Upper lobe of left lung (tissue), 6 donors: ENCODE data around the gene CROCC. TPM values are rescaled to one million over a fixed set of nuclear protein-coding genes. Genes with fewer than 3 reads are reported as not detected.
"Not testable (repeated sequence)": the region's sequence is repeated elsewhere in the genome, so short reads cannot be mapped to it uniquely, and the experiment has no call there.

Experiments
- ATAC-seq, 2 donors: fragments of 200-7000 bp; cut with Tn5 transposase; one replicate each; pipeline ENCODE4 v1.9.1; 2022; ENCODE audit warnings: mild to moderate bottlenecking in 2 of 2, moderate library complexity in 2 of 2; ENCODE audit not compliant: low FRiP score in 2 of 2
- DNase-seq, 2 donors: peaks; one replicate each; pipeline ENCODE4 v3.0.0-alpha.2; 2019 to 2020
- H3K27ac ChIP-seq, 4 donors: fragments of 200-600 bp; sonication (generic); one replicate each; pipeline ENCODE4 v1.5.1; 2016 to 2019
- H3K27me3 ChIP-seq, 4 donors: fragments of 200-600 bp; sonication (generic); one replicate each; pipeline ENCODE4 v1.5.1; 2017 to 2019
- H3K36me3 ChIP-seq, 4 donors: fragments of 200-600 bp; sonication (generic); one replicate each; pipeline ENCODE4 v1.5.1; 2016 to 2019
- H3K4me1 ChIP-seq, 4 donors: fragments of 200-600 bp; sonication (generic); one replicate each; pipeline ENCODE4 v1.5.1; 2018 to 2019
- H3K4me3 ChIP-seq, 4 donors: fragments of 200-600 bp; sonication (generic); one replicate each; pipeline ENCODE4 v1.5.1; 2017 to 2019; ENCODE audit warnings: mild to moderate bottlenecking in 2 of 4, moderate library complexity in 1 of 4
- H3K9me3 ChIP-seq, 4 donors: fragments of 200-600 bp; sonication (generic); one replicate each; pipeline ENCODE4 v1.5.1; 2018 to 2019
- EP300 ChIP-seq, 4 donors: sonication (generic); formaldehyde crosslinking; IDR thresholded peaks; one replicate each; pipeline ENCODE4 v1.5.1; 2017; ENCODE audit warnings: antibody characterized with exemption in 4 of 4, control low read depth in 2 of 4
- POLR2A ChIP-seq, 4 donors: fragments of 450-650 bp; IDR thresholded peaks; one replicate each; pipeline ENCODE4 v1.5.1; 2016 to 2017; ENCODE audit warnings: antibody characterized with exemption in 4 of 4, mild to moderate bottlenecking in 2 of 4
- POLR2AphosphoS5 ChIP-seq, 2 donors: sonication (generic); formaldehyde crosslinking; IDR thresholded peaks; one replicate each; pipeline ENCODE4 v1.5.1; 2017; ENCODE audit warnings: antibody characterized with exemption in 2 of 2
- WGBS, 2 donors: methylation state at CpG; one replicate each; pipeline ENCODE4 v1.1.5; 2017 to 2018; 5-methylcytosine and 5-hydroxymethylcytosine counted together
- total RNA-seq, 6 donors: library from RNA; depleted of rRNA in 4 of 6; stranded (reverse); fragments of >200 nt in 4 of 6; gene quantifications; one replicate each; pipeline versions ENCODE4 v1.1.0 to v1.2.1, GENCODE V29; 2016 to 2021
- TF ChIP-seq, protein P1 (sequence below), 6 experiments: fragments of 450-650 bp in 4 of 6; fragments of 200-600 bp in 2 of 6; sonication (generic) in 2 of 6; IDR thresholded peaks; one replicate each; pipeline ENCODE4 v1.5.1; 2016 to 2019; ENCODE audit warnings: antibody characterized with exemption in 6 of 6
- donor health status: DM: no; HTN: no; CAD: no; lungs with moderate emphysema.
- donor health status: DM: no; HTN: yes; CAD: no; lungs with severe emphysema.

CROCC gene
- total RNA-seq, 6 donors from 2014 or later = 21.0 to 184 (median 48.9) TPM

DNA sequence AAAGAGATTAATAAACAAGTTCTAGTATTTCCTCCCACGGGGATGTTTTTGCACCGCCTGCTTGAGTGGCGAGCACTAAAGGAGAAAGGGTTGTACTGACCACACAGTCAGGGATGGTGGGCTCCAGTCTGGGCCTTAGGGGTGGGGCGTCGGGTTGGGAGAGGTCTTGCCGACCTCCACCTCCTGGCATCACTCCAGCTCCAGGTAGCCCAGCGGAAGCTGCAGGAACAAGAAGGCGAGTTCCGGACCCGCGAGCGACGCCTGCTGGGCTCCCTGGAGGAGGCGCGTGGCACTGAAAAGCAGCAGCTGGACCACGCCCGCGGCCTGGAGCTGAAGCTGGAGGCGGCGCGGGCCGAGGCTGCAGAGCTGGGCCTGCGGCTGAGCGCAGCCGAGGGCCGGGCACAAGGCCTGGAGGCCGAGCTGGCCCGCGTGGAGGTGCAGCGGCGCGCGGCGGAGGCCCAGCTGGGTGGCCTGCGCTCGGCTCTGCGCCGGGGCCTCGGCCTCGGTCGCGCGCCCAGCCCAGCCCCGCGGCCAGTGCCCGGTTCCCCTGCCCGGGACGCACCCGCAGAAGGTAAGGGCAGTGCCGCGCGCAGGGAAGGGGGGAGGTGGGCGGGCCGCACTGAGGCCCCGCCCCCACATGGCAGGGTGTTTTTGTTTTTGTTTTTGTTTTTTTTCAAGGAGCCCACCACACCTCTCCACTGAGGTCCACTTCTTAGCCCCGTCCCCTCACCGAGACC, 39.0 kb downstream of the CROCC start:
- ATAC-seq (peak; percentile 85 to 95), DNase-seq (peak; percentile 91 to 97)
- 10 to 21% methylated on average over 18 to 24 of the region's 57 CpGs for WGBS, 2 donors
- TF ChIP-seq POLR2A (IDR thresholded peaks at IDR 0.05) = peak in 1 of 4 donors; percentile 50
- TF ChIP-seq, protein P1, sequence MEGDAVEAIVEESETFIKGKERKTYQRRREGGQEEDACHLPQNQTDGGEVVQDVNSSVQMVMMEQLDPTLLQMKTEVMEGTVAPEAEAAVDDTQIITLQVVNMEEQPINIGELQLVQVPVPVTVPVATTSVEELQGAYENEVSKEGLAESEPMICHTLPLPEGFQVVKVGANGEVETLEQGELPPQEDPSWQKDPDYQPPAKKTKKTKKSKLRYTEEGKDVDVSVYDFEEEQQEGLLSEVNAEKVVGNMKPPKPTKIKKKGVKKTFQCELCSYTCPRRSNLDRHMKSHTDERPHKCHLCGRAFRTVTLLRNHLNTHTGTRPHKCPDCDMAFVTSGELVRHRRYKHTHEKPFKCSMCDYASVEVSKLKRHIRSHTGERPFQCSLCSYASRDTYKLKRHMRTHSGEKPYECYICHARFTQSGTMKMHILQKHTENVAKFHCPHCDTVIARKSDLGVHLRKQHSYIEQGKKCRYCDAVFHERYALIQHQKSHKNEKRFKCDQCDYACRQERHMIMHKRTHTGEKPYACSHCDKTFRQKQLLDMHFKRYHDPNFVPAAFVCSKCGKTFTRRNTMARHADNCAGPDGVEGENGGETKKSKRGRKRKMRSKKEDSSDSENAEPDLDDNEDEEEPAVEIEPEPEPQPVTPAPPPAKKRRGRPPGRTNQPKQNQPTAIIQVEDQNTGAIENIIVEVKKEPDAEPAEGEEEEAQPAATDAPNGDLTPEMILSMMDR (IDR thresholded peaks at IDR 0.05) = peak; percentile 68 to 90 (median 85)
- TF ChIP-seq POLR2AphosphoS5 (IDR thresholded peaks at IDR 0.05) = no peak
- Histone ChIP-seq H3K36me3 (peaks cover 0 to 21% (median 8%) of the 10 kb centered on the region in 4 donors), H3K4me3 (peak overlapping the region in 3 of 4 donors; percentile 51 to 58 (median 51)), H3K27me3 (no peaks in the 10 kb centered on the region), H3K4me1 (peaks cover 4 to 15% (median 9%) of the 10 kb centered on the region in 4 donors), H3K27ac (peak overlapping the region in 3 of 4 donors; percentile 46 to 78 (median 56)), H3K9me3 (no peaks in the 10 kb centered on the region)

DNA sequence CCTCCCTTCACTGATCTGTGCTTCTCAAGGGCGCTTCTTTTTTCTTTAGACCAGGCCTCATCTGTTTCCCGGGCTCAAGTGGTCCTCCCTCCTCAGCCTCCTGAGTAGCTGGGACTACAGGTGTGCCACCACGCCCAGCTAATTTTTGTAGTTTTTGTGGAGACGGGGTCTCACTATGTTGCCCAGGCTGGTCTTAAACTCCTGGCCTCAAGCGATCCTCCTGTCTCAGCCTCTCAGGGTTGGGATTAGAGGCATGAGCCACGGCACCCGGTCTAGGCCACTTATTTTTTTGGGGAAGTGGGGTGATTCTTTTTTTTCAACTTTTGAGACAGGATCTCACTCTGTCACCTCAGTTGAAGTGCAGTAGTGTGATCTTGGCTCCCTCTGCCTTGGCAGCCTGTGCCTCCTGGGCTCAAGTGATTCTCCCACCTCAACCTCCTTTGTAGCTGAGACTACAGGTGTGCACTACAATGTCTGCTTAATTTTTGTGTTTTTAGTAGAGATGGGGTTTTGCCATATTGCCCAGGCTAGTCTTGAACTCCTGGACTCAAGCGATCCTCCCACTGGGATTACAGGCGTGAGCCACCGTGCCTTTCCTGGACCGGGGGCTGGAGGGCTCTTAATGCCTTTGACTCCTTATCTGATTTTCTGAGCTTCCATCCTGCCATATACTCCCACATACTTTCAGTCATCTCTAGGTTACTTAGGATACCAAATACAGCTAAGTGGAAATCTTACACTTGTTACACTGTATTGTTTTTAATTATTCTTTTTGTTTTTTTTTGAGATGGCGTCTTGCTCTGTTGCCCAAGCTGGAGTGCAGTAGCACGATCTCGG, 39.8 kb downstream of the CROCC start:
- TF ChIP-seq POLR2AphosphoS5 (IDR thresholded peaks at IDR 0.05) (no peak), POLR2A (IDR thresholded peaks at IDR 0.05) (no peak)
- Histone ChIP-seq H3K4me1 (peaks cover 4 to 15% (median 9%) of the 10 kb centered on the region in 4 donors), H3K27me3 (no peaks in the 10 kb centered on the region), H3K27ac (peak overlapping the region in 2 of 4 donors; percentile 56 to 78), H3K9me3 (no peaks in the 10 kb centered on the region), H3K4me3 (peak overlapping the region in 3 of 4 donors; percentile 51 to 58 (median 51)), H3K36me3 (peaks cover 0 to 25% (median 12%) of the 10 kb centered on the region in 4 donors)
- DNase-seq (no peak), ATAC-seq (no peak)
- WGBS, 2 donors = 82 to 83% methylated on average over 14 of the region's 14 CpGs

DNA sequence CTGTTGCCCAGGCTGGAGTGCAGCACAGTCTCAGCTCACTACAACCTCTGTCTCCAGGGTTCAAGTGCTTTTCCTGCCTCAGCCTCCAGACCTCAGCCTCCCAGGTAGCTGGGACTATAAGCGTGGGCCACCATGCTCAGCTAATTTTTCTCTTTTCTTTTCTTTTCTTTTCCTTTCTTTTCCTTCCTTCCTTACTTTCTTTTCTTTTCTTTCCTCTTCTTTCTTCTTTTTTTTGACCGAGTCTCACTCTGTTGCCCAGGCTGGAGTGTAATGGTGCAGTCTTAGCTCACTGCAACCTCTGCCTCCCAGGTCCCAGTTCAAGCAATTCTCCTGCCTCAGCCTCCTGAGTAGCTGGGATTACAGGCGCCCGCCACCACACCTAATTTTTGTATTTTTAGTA, 42.4 kb downstream of the CROCC start:
- H3K4me1 ChIP-seq = peaks cover 14 to 23% (median 18%) of the 10 kb centered on the region in 4 donors
- H3K27ac ChIP-seq, ATAC-seq, H3K27me3 ChIP-seq, DNase-seq, H3K4me3 ChIP-seq, H3K9me3 ChIP-seq: not testable (repeated sequence)
- peaks cover 0 to 25% (median 17%) of the 10 kb centered on the region in 4 donors for H3K36me3 ChIP-seq
- 94 to 96% methylated on average over 4 of the region's 4 CpGs for WGBS, 2 donors

DNA sequence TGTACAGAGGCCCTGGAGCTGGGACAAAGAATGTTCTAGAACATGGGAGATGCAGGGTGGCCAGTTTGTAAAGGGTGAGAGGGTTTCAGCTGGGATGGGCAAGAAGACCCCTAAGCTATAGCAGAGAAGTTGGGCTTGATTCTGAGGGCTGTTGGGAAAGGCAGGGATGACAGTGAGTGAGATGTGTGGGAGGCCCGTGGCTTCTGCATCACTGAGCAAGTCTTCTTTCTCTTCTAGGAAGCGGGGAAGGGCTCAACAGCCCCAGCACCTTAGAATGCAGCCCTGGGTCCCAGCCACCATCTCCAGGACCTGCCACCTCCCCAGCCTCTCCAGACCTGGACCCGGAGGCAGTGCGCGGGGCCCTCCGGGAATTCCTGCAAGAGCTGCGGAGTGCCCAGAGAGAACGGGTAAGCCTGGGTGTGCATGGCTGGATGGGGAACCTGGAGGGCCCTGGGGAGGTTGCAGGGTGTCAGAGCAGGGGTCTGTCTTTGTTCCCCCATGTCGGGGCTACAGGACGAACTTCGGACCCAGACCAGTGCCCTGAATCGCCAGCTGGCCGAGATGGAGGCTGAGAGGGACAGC, 43.8 kb downstream of the CROCC start:
- H3K27ac ChIP-seq = no peak overlapping the region
- TF ChIP-seq, protein P1 (IDR thresholded peaks at IDR 0.05) = no peak
- no peak for TF ChIP-seq EP300 (IDR thresholded peaks at IDR 0.05)
- TF ChIP-seq POLR2A (IDR thresholded peaks at IDR 0.05) = no peak
- TF ChIP-seq POLR2AphosphoS5 (IDR thresholded peaks at IDR 0.05) = no peak
- WGBS, 2 donors = 92 to 93% methylated on average over 9 to 13 of the region's 13 CpGs
- DNase-seq (peak in 1 of 2 donors; percentile 50), ATAC-seq (no peak)
- no peak overlapping the region for H3K4me3 ChIP-seq
- H3K27me3 ChIP-seq = no peaks in the 10 kb centered on the region
- peaks cover 10 to 17% (median 15%) of the 10 kb centered on the region in 4 donors for H3K4me1 ChIP-seq
- H3K36me3 ChIP-seq = peaks cover 0 to 33% (median 20%) of the 10 kb centered on the region in 4 donors
- H3K9me3 ChIP-seq = no peaks in the 10 kb centered on the region

DNA sequence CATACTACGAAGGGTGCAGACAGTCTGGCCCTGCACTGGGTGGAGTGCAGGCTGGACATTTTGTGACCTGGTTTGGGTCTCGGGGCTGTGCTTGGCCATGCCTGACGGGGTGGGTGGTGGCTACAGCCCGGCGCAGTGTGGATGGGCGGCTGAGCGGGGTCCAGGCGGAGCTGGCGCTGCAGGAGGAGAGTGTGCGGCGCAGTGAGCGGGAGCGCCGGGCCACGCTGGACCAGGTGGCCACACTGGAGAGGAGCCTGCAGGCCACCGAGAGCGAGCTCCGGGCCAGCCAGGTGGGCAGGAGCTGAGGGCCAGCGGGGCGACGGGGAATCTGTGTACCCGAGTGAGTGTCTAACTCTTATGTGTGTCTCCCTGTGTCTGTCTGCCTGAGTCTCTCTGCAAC, 44.6 kb downstream of the CROCC start:
- Histone ChIP-seq H3K4me1 (peaks cover 6 to 15% (median 10%) of the 10 kb centered on the region in 4 donors), H3K4me3 (no peak overlapping the region), H3K36me3 (peaks cover 0 to 33% (median 20%) of the 10 kb centered on the region in 4 donors), H3K27me3 (no peaks in the 10 kb centered on the region), H3K9me3 (no peaks in the 10 kb centered on the region), H3K27ac (no peak overlapping the region)
- TF ChIP-seq POLR2AphosphoS5 (IDR thresholded peaks at IDR 0.05) (no peak), POLR2A (IDR thresholded peaks at IDR 0.05) (no peak), EP300 (IDR thresholded peaks at IDR 0.05) (no peak)
- TF ChIP-seq, protein P1 (IDR thresholded peaks at IDR 0.05) = no peak
- ATAC-seq (no peak), DNase-seq (peak in 1 of 2 donors; percentile 81)
- 96 to 98% methylated on average over 22 of the region's 22 CpGs for WGBS, 2 donors
